GM20000 (cell line): Measurements from ENCODE around the gene WDR27.

ENCODE experiments used
- DNase-seq: peaks from one replicate; pipeline ENCODE4 v3.0.0; 2012; ENCODE audit warnings: low spot score
- CTCF ChIP-seq: IDR thresholded peaks from 2 replicates; pipeline ENCODE4 v1.5.1; 2012; ENCODE audit warnings: mild to moderate bottlenecking, control low read depth; ENCODE audit errors: extremely low read depth, missing control alignments

Gene WDR27

GRCh38 chr6:169583886-169584541 lies 117.8 kb downstream of the WDR27 start:
- no peak for DNase-seq
- TF ChIP-seq CTCF = no peak

DNA sequence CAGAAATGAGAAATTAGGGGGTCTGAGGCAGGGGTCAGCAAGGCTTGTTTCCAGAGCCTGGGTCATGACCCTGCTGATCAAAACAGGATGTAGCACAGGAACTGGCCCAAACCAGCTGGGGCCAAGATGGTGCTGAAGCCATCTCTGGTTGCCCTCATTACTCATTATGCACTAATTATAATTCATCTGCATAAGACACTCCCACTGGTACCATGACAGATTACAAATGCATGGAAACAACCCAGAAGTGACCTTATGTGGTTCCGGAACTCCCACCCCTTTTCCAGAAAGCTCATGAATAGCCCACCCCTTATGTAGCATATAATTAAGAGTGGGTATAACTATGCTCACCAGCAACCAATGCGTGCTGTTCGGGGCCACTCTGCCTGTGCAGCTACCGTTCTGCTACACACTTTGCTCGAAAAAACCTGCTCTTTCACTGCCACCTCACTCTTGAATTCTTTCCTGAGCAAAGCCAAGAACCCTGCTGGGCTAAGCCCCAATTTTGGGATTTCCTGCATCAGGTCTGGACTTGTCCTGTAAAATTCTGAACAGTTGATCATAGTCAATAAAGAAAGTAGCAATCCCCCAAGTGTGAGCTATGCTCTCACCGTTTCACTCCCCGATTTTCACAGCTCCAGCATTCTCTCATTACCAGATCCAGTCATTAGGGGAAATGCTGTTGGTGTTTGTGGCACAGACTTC lies 122.3 kb downstream of the WDR27 start:
- DNase-seq = no peak
- no peak for TF ChIP-seq CTCF

DNA sequence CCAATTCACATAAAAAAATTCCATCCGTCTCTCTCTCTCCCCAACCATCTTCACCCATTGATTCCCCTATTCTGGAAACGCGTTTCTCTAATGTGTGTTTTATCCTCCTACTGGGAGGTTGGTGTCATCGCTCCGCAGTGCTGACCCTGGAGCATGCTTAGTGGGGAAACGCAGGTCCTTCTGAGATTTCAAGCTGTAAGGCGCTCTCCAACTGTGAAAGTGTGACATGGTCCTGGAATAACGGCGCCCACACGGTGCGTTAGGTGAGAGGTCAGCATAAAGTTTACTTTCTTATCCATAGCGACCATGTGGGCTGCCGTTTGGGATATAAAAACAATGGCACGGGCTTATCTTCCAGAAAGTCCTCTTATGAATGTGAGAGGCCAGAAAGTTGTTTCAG lies 123.9 kb downstream of the WDR27 start:
- no peak for TF ChIP-seq CTCF
- no peak for DNase-seq

- no peak for DNase-seq
Observed at GRCh38 chr6:169577236-169577635, 124.6 kb downstream of the WDR27 start.

DNA sequence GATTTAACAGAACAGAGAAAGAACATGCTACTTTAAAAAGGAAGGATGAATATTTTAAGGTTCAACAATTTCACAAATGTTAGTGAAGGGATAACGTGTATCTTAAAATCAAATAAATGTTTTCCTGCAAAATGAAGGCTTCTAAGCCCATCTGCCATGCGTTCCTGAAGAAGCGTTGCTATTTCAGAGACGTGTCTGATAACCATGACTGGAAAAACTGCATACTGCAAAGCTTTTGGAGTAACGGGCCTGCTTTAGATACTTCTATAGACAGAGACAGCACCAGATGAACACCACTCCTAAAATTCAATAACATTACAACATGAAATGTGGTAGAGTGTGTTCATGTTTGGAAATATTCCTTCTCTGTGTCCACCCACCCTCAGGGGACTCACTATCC lies 126.0 kb downstream of the WDR27 start:
- no peak for DNase-seq
- TF ChIP-seq CTCF = no peak

More at GRCh38 chr6:169577236-169577635, 124.6 kb downstream of the WDR27 start:
- no peak for TF ChIP-seq CTCF

GRCh38 chr6:169575365-169575764 lies 126.5 kb downstream of the WDR27 start:
- TF ChIP-seq CTCF = no peak
- no peak for DNase-seq

DNA sequence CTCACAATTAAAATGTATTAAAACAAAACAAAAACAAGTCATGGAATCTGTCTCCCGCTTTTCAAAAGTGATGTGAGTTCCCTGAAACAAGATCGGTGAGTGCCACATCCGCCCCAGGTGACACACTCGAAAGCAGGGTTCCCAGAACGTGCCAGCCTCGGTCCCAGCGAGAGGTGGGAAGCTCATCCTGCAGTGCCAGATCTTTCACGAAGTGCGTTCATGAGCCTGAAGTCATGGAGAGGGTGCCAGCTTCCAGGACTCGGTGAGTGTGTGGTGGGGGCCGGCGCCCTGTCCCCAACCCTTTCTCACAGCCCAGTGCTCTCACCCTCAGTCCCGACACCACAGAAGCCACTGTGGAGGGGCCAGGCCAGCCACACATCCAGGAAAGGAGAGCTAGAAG lies 127.4 kb downstream of the WDR27 start:
- no peak for DNase-seq
- no peak for TF ChIP-seq CTCF
